Activated CD8-positive, alpha-beta T cell treated with anti-CD3 and anti-CD28 coated beads, Interleukin-2, amount 10 ng/mL, durations not matched to agents 7 days and 5 days (primary cell): ENCODE measurements around the gene PLA2G4F. TPM values are rescaled to one million over a fixed set of nuclear protein-coding genes. Genes with fewer than 3 reads are reported as not detected.
A peak's percentile ranks its signal among the peaks of the same experiment; 100 is the strongest.

Source experiments
- ATAC-seq: fragments of 150-1000 bp; cut with Tn5 transposase; one replicate; pipeline ENCODE4 v1.10.0; 2021; ENCODE audit warnings: moderate library complexity
- CTCF ChIA-PET: fragments of 350-600 bp; sonication (Branson Sonifier 250); formaldehyde crosslinking; loops from one replicate; lab custom pipeline; 2021; ENCODE audit warnings: antibody characterized with exemption; lab: Charles Lee
- POLR2A ChIA-PET: fragments of 350-600 bp; sonication (Branson Sonifier 250); formaldehyde crosslinking; loops from one replicate; lab custom pipeline; 2021; ENCODE audit warnings: antibody characterized with exemption; lab: Charles Lee
- DNase-seq: peaks from one replicate; pipeline ENCODE4 v3.0.0-alpha.2; 2020
- H3K27ac Mint-ChIP-seq: one replicate; pipeline ENCODE4 v1.8.0; 2021; ENCODE audit warnings: mild to moderate bottlenecking, mixed read lengths
- H3K27me3 Mint-ChIP-seq: one replicate; pipeline ENCODE4 v1.8.0; 2021; ENCODE audit warnings: low read depth, mixed read lengths
- H3K36me3 Mint-ChIP-seq: one replicate; pipeline ENCODE4 v1.8.0; 2021; ENCODE audit warnings: low read depth, mixed read lengths
- H3K4me1 Mint-ChIP-seq: one replicate; pipeline ENCODE4 v1.8.0; 2021; ENCODE audit warnings: low read depth, mixed read lengths
- H3K4me3 Mint-ChIP-seq: one replicate; pipeline ENCODE4 v1.8.0; 2021; ENCODE audit warnings: mild to moderate bottlenecking, mixed read lengths
- H3K9me3 Mint-ChIP-seq: one replicate; pipeline ENCODE4 v1.8.0; 2022; ENCODE audit warnings: mixed read lengths; ENCODE audit not compliant: insufficient read depth
- total RNA-seq, 2 experiments: library from RNA; stranded (reverse); gene quantifications; one replicate each; pipeline ENCODE4 v1.2.3, GENCODE V29; 2021

Gene PLA2G4F
- total RNA-seq, 2 experiments from 2014 or later: not detected

GRCh38 chr15:42143866-42144625 lies 12.4 kb downstream of the PLA2G4F start:
- Mint-ChIP-seq H3K27me3 (no peaks in the 10 kb centered on the region), H3K4me3 (no peak overlapping the region), H3K9me3 (no peaks in the 10 kb centered on the region), H3K4me1 (no peaks in the 10 kb centered on the region), H3K36me3 (no peaks in the 10 kb centered on the region), H3K27ac (no peak overlapping the region)
- ChIA-PET POLR2A (interaction anchor here (0.5 kb wide), 1 partner anchor 115 kb away, joined by 3 read pairs; no protein-coding TSS in a partner anchor), CTCF (no interaction called here)
- ATAC-seq: no peak
- no peak for DNase-seq

GRCh38 chr15:42143356-42143755 lies 13.1 kb downstream of the PLA2G4F start:
- H3K27me3 Mint-ChIP-seq: no peaks in the 10 kb centered on the region
- H3K36me3 Mint-ChIP-seq: no peaks in the 10 kb centered on the region
- no peak overlapping the region for H3K27ac Mint-ChIP-seq
- no peaks in the 10 kb centered on the region for H3K4me1 Mint-ChIP-seq
- ATAC-seq (no peak), DNase-seq (no peak)
- no peaks in the 10 kb centered on the region for H3K9me3 Mint-ChIP-seq
- ChIA-PET CTCF (interaction anchor here (1.5 kb wide), 1 partner anchor 33 kb away, joined by 3 read pairs; no protein-coding TSS in a partner anchor), POLR2A (no interaction called here)
- no peak overlapping the region for H3K4me3 Mint-ChIP-seq

GRCh38 chr15:42141795-42142667 lies 14.4 kb downstream of the PLA2G4F start:
- DNase-seq (no peak), ATAC-seq (no peak)
- H3K4me1 Mint-ChIP-seq: no peaks in the 10 kb centered on the region
- H3K36me3 Mint-ChIP-seq: no peaks in the 10 kb centered on the region
- no peaks in the 10 kb centered on the region for H3K9me3 Mint-ChIP-seq
- no peaks in the 10 kb centered on the region for H3K27me3 Mint-ChIP-seq
- CTCF ChIA-PET: interaction anchor here (1.0 to 1.5 kb wide), 2 partner anchors 8 to 31 kb away, joined by 3 to 4 read pairs; no protein-coding TSS in a partner anchor
- H3K27ac Mint-ChIP-seq: peak overlapping the region; percentile 17
- H3K4me3 Mint-ChIP-seq: no peak overlapping the region
- POLR2A ChIA-PET: no interaction called here

- Mint-ChIP-seq H3K4me3 (no peak overlapping the region), H3K27me3 (no peaks in the 10 kb centered on the region), H3K9me3 (no peaks in the 10 kb centered on the region), H3K4me1 (no peaks in the 10 kb centered on the region), H3K36me3 (no peaks in the 10 kb centered on the region), H3K27ac (no peak overlapping the region)
- ChIA-PET CTCF (interaction anchor here (1.5 kb wide), 1 partner anchor 11 kb away, joined by 3 read pairs; no protein-coding TSS in a partner anchor), POLR2A (no interaction called here)
- no peak for DNase-seq
- ATAC-seq: no peak
Measured at GRCh38 chr15:42141246-42141645, 15.2 kb downstream of the PLA2G4F start.

- no peaks in the 10 kb centered on the region for H3K27me3 Mint-ChIP-seq
- H3K4me1 Mint-ChIP-seq: no peaks in the 10 kb centered on the region
- CTCF ChIA-PET: interaction anchor here (1.5 kb wide), 1 partner anchor 10 kb away, joined by 3 read pairs; no protein-coding TSS in a partner anchor
- H3K27ac Mint-ChIP-seq: no peak overlapping the region
- no peak overlapping the region for H3K4me3 Mint-ChIP-seq
- DNase-seq: no peak
- no peak for ATAC-seq
- H3K36me3 Mint-ChIP-seq: no peaks in the 10 kb centered on the region
- no peaks in the 10 kb centered on the region for H3K9me3 Mint-ChIP-seq
- POLR2A ChIA-PET: no interaction called here
Measured at GRCh38 chr15:42140383-42141070, 15.9 kb downstream of the PLA2G4F start.

GRCh38 chr15:42139596-42139995 lies 16.8 kb downstream of the PLA2G4F start:
- Mint-ChIP-seq H3K4me1 (no peaks in the 10 kb centered on the region), H3K36me3 (no peaks in the 10 kb centered on the region), H3K27me3 (no peaks in the 10 kb centered on the region), H3K27ac (no peak overlapping the region), H3K4me3 (no peak overlapping the region), H3K9me3 (no peaks in the 10 kb centered on the region)
- POLR2A ChIA-PET: no interaction called here
- ATAC-seq (no peak), DNase-seq (no peak)
- CTCF ChIA-PET: interaction anchor here (0.8 to 3.0 kb wide), 5 partner anchors 9 to 150 kb away, joined by 3 to 13 read pairs (median 3); partner anchors contain the start of gene PLA2G4F

- H3K36me3 Mint-ChIP-seq: no peaks in the 10 kb centered on the region
- H3K27me3 Mint-ChIP-seq: peaks cover under 1% of the 10 kb centered on the region
- DNase-seq: no peak
- H3K9me3 Mint-ChIP-seq: no peaks in the 10 kb centered on the region
- ChIA-PET POLR2A (no interaction called here), CTCF (interaction anchor here (0.8 to 3.0 kb wide), 7 partner anchors 8 to 149 kb away, joined by 3 to 13 read pairs (median 4); partner anchors contain the start of gene PLA2G4F)
- no peak for ATAC-seq
- H3K4me1 Mint-ChIP-seq: no peaks in the 10 kb centered on the region
- H3K27ac Mint-ChIP-seq: no peak overlapping the region
- H3K4me3 Mint-ChIP-seq: no peak overlapping the region
Measured at GRCh38 chr15:42138968-42139386, 17.5 kb downstream of the PLA2G4F start.

GRCh38 chr15:42138411-42138810 lies 18.0 kb downstream of the PLA2G4F start:
- H3K4me1 Mint-ChIP-seq: no peaks in the 10 kb centered on the region
- no peaks in the 10 kb centered on the region for H3K9me3 Mint-ChIP-seq
- POLR2A ChIA-PET: no interaction called here
- ATAC-seq: no peak
- no peaks in the 10 kb centered on the region for H3K36me3 Mint-ChIP-seq
- CTCF ChIA-PET: interaction anchor here (0.9 to 3.0 kb wide), 8 partner anchors 8 to 162 kb away, joined by 3 to 13 read pairs (median 4); partner anchors contain the start of gene PLA2G4F
- DNase-seq: no peak
- no peak overlapping the region for H3K27ac Mint-ChIP-seq
- H3K4me3 Mint-ChIP-seq: no peak overlapping the region
- peaks cover 2% of the 10 kb centered on the region for H3K27me3 Mint-ChIP-seq

GRCh38 chr15:42137461-42138261 lies 18.8 kb downstream of the PLA2G4F start:
- ChIA-PET POLR2A (no interaction called here), CTCF (interaction anchor here (0.6 to 3.0 kb wide), 13 partner anchors 9 to 230 kb away, joined by 3 to 13 read pairs (median 3); partner anchors contain the start of gene PLA2G4F)
- H3K27me3 Mint-ChIP-seq: peaks cover 2% of the 10 kb centered on the region
- peak; percentile 34 for ATAC-seq
- H3K27ac Mint-ChIP-seq: no peak overlapping the region
- no peak overlapping the region for H3K4me3 Mint-ChIP-seq
- no peaks in the 10 kb centered on the region for H3K9me3 Mint-ChIP-seq
- no peaks in the 10 kb centered on the region for H3K36me3 Mint-ChIP-seq
- DNase-seq: peak; percentile 50
- no peaks in the 10 kb centered on the region for H3K4me1 Mint-ChIP-seq

- ChIA-PET POLR2A (no interaction called here), CTCF (interaction anchor here (1.2 to 1.5 kb wide), 2 partner anchors 75 to 94 kb away, joined by 3 to 4 read pairs; no protein-coding TSS in a partner anchor)
- H3K9me3 Mint-ChIP-seq: no peaks in the 10 kb centered on the region
- H3K36me3 Mint-ChIP-seq: no peaks in the 10 kb centered on the region
- DNase-seq: no peak
- H3K27me3 Mint-ChIP-seq: peaks cover 3% of the 10 kb centered on the region
- H3K4me1 Mint-ChIP-seq: no peaks in the 10 kb centered on the region
- H3K4me3 Mint-ChIP-seq: no peak overlapping the region
- no peak for ATAC-seq
- no peak overlapping the region for H3K27ac Mint-ChIP-seq
Measured at GRCh38 chr15:42136513-42136912, 19.9 kb downstream of the PLA2G4F start.
